HepG2 (cell line): ENCODE data around the gene NEURL3. TPM values are rescaled to one million over a fixed set of nuclear protein-coding genes. Genes with fewer than 3 reads are reported as not detected.
A peak's percentile ranks its signal among the peaks of the same experiment; 100 is the strongest.

Source experiments
- CREB1 ChIP-seq, 2 experiments: fragments of 450-650 bp in 1 of 2; IDR thresholded peaks; 2 replicates each; pipeline ENCODE4 v1.6.1; 2016 to 2017; ENCODE audit warnings: control low read depth in 1 of 2, mild to moderate bottlenecking in 1 of 2, missing compliant biosample characterization in 1 of 2, missing genetic modification characterization in 1 of 2
- ETV5 ChIP-seq: IDR thresholded peaks from 2 replicates; pipeline ENCODE4 v1.6.1; 2018; ENCODE audit warnings: missing biosample characterization, missing genetic modification reagents, inconsistent platforms, borderline replicate concordance
- FOXA3 ChIP-seq: IDR thresholded peaks from 2 replicates; pipeline ENCODE4 v1.6.1; 2016; ENCODE audit warnings: missing genetic modification reagents, missing compliant biosample characterization
- KDM3A ChIP-seq: IDR thresholded peaks from 2 replicates; pipeline ENCODE4 v1.6.1; 2018; ENCODE audit warnings: low read depth, missing compliant biosample characterization
- KDM5B ChIP-seq: sonication (generic); formaldehyde crosslinking; IDR thresholded peaks from 2 replicates; pipeline ENCODE4 v1.4.0; 2020; ENCODE audit warnings: missing genetic modification reagents, mild to moderate bottlenecking, borderline replicate concordance
- MXD4 ChIP-seq: IDR thresholded peaks from 2 replicates; pipeline ENCODE4 v1.6.1; 2016; ENCODE audit warnings: mild to moderate bottlenecking, missing biosample characterization, missing genetic modification reagents
- NPAS2 ChIP-seq: sonication (generic); formaldehyde crosslinking; IDR thresholded peaks from 2 replicates; pipeline ENCODE4 v1.8.0; 2022; ENCODE audit warnings: mild to moderate bottlenecking, missing genetic modification reagents, borderline replicate concordance
- PAX8 ChIP-seq: sonication (generic); formaldehyde crosslinking; IDR thresholded peaks from 2 replicates; pipeline ENCODE4 v1.8.0; 2022; ENCODE audit warnings: mild to moderate bottlenecking, missing genetic modification reagents, borderline replicate concordance
- PHF21A ChIP-seq: sonication (generic); formaldehyde crosslinking; IDR thresholded peaks from 2 replicates; pipeline ENCODE4 v1.5.0; 2020; ENCODE audit warnings: mild to moderate bottlenecking, missing genetic modification reagents
- ZNF121 ChIP-seq: sonication (generic); formaldehyde crosslinking; IDR thresholded peaks from 2 replicates; pipeline ENCODE4 v1.5.0; 2020; ENCODE audit warnings: mild to moderate bottlenecking, missing genetic modification reagents
- ZNF746 ChIP-seq: sonication (generic); formaldehyde crosslinking; IDR thresholded peaks from 2 replicates; pipeline ENCODE4 v1.8.0; 2022; ENCODE audit warnings: mild to moderate bottlenecking, missing genetic modification reagents
- ZNF773 ChIP-seq: sonication (generic); formaldehyde crosslinking; IDR thresholded peaks from 2 replicates; pipeline ENCODE4 v1.4.0; 2020; ENCODE audit warnings: missing genetic modification reagents, borderline replicate concordance
- ZSCAN9 ChIP-seq: IDR thresholded peaks from 2 replicates; pipeline ENCODE4 v1.6.1; 2016; ENCODE audit warnings: borderline replicate concordance
- polyA plus RNA-seq, 8 experiments: library from polyadenylated mRNA; depleted of rRNA in 3 of 8; stranded (reverse) in 7 of 8; unstranded in 1 of 8; fragments of >200 nt; fragmentation: Illumina TruSeq in 4 of 8; extraction: Trizol in 4 of 8; gene quantifications; 2 replicates each; pipeline versions ENCODE4 v1.2.1 to v1.2.3, GENCODE V29; 2011 to 2016; ENCODE audit warnings: low read depth in 4 of 8, missing spikeins in 1 of 8, mixed read lengths in 1 of 8; ENCODE audit not compliant: insufficient read depth in 1 of 8
- total RNA-seq, 5 experiments: library from RNA; depleted of rRNA; stranded (reverse); fragments of >200 nt; fragmentation: Illumina TruSeq; extraction: Trizol; gene quantifications; 2 replicates each; pipeline ENCODE4 v1.2.3, GENCODE V29; 2016; ENCODE audit warnings: low read depth in 1 of 5
- TF ChIP-seq, protein P1 (sequence below): sonication (generic); formaldehyde crosslinking; IDR thresholded peaks from 2 replicates; pipeline ENCODE4 v1.9.0; 2022; ENCODE audit warnings: low read depth, missing genetic modification reagents
- TF ChIP-seq, protein P2 (sequence below): sonication (generic); formaldehyde crosslinking; IDR thresholded peaks from 2 replicates; pipeline ENCODE4 v1.4.0; 2020; ENCODE audit warnings: missing genetic modification reagents, low read depth, mild to moderate bottlenecking, borderline replicate concordance
- TF ChIP-seq, protein P3 (sequence below): sonication (generic); formaldehyde crosslinking; conservative IDR thresholded peaks from 2 replicates; pipeline ENCODE4 v1.8.0; 2022; ENCODE audit warnings: low read depth, missing genetic modification reagents
- TF ChIP-seq, protein P4 (sequence below): sonication (generic); formaldehyde crosslinking; IDR thresholded peaks from 2 replicates; pipeline ENCODE4 v1.5.0; 2020; ENCODE audit warnings: missing genetic modification reagents
- TF ChIP-seq, protein P5 (sequence below): sonication (generic); formaldehyde crosslinking; IDR thresholded peaks from 2 replicates; pipeline ENCODE4 v1.8.0; 2022; ENCODE audit warnings: missing genetic modification reagents, mild to moderate bottlenecking, inconsistent platforms, borderline replicate concordance
- TF ChIP-seq, protein P6 (sequence below): sonication (generic); formaldehyde crosslinking; IDR thresholded peaks from 2 replicates; pipeline ENCODE4 v1.4.0; 2020; ENCODE audit warnings: mild to moderate bottlenecking, missing genetic modification reagents
- TF ChIP-seq, protein P7 (sequence below): sonication (generic); formaldehyde crosslinking; IDR thresholded peaks from 2 replicates; pipeline ENCODE4 v1.5.1; 2020; ENCODE audit warnings: mild to moderate bottlenecking, moderate library complexity, missing genetic modification reagents

Gene NEURL3
- total and polyA plus RNA-seq, 2 of the 13 experiments (the other 11 are each of a cell fraction or from before 2014, with no cell fraction given), result 0.16 to 1.2 TPM

DNA sequence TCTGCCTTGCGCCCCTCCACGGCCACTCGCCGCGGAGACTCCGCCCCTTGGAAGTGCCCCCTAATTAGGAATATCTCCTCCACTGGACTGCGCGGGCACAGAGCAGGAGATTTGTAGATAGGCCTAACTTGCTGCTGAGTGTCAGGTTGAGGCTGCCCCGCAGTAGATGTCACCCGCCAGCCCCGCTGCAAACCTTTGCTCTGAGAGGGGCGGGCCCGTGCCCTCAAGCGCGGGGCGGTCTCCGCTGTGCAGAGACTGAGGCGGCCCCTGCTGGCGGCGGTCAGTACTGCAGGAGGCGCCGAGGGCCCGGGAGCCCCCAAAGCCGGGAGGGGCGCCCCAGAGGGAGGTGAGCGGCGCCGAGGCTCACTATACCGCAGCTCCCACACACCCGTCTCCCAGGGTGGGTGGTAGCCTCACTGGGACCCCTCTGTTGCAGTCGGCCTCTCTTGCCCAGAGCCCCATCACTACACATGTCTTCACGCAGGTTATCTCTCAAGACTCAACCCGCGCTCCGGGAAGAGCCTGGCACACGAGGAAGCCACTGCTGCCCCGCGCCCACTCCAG is 2.9 kb upstream of the NEURL3 start (continued):
- TF ChIP-seq, protein P1, sequence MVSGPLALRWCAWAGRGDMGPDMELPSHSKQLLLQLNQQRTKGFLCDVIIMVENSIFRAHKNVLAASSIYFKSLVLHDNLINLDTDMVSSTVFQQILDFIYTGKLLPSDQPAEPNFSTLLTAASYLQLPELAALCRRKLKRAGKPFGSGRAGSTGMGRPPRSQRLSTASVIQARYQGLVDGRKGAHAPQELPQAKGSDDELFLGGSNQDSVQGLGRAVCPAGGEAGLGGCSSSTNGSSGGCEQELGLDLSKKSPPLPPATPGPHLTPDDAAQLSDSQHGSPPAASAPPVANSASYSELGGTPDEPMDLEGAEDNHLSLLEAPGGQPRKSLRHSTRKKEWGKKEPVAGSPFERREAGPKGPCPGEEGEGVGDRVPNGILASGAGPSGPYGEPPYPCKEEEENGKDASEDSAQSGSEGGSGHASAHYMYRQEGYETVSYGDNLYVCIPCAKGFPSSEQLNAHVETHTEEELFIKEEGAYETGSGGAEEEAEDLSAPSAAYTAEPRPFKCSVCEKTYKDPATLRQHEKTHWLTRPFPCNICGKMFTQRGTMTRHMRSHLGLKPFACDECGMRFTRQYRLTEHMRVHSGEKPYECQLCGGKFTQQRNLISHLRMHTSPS (CRISPR knock-in tag), result peak; percentile 46; the same call in 1 of the 2 replicates
- TF ChIP-seq, protein P2, sequence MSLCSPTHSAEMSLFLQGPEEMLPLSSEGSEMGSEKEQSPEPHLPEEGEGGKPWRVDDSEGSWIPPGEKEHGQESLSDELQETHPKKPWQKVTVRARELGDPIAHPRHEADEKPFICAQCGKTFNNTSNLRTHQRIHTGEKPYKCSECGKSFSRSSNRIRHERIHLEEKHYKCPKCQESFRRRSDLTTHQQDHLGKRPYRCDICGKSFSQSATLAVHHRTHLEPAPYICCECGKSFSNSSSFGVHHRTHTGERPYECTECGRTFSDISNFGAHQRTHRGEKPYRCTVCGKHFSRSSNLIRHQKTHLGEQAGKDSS (CRISPR knock-in tag), result peak; percentile 49; the same call in 1 of the 2 replicates
- no peak for TF ChIP-seq ZSCAN9 (CRISPR knock-in tag)
- peak; percentile 85 for TF ChIP-seq ZNF121 (CRISPR knock-in tag)
- TF ChIP-seq PHF21A (CRISPR knock-in tag), result no peak
- no peak for TF ChIP-seq ZNF746 (CRISPR knock-in tag)
- no peak for TF ChIP-seq NPAS2
- TF ChIP-seq KDM5B (CRISPR knock-in tag), result peak; percentile 9; the same call in 1 of the 2 replicates
- peak; percentile 64; the same call in 1 of the 2 replicates for TF ChIP-seq KDM3A (CRISPR knock-in tag)
- TF ChIP-seq CREB1 (IDR thresholded peaks at IDR 0.05), result no peak
- TF ChIP-seq CREB1 (CRISPR knock-in tag; IDR thresholded peaks at IDR 0.05), result no peak
- TF ChIP-seq, protein P3, sequence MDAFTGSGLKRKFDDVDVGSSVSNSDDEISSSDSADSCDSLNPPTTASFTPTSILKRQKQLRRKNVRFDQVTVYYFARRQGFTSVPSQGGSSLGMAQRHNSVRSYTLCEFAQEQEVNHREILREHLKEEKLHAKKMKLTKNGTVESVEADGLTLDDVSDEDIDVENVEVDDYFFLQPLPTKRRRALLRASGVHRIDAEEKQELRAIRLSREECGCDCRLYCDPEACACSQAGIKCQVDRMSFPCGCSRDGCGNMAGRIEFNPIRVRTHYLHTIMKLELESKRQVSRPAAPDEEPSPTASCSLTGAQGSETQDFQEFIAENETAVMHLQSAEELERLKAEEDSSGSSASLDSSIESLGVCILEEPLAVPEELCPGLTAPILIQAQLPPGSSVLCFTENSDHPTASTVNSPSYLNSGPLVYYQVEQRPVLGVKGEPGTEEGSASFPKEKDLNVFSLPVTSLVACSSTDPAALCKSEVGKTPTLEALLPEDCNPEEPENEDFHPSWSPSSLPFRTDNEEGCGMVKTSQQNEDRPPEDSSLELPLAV (CRISPR knock-in tag), result no peak
- TF ChIP-seq, protein P4, sequence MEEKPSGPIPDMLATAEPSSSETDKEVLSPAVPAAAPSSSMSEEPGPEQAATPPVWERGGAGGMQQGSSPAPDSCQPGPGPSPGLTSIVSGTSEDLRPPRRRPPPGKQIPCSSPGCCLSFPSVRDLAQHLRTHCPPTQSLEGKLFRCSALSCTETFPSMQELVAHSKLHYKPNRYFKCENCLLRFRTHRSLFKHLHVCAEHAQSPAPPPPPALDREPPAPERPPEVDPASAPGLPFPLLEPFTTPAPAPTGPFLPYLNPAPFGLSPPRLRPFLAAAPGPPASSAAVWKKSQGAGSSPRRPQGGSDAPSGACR (CRISPR knock-in tag), result peak; percentile 68; the same call in 1 of the 2 replicates
- no peak for TF ChIP-seq ZNF773
- TF ChIP-seq, protein P5, sequence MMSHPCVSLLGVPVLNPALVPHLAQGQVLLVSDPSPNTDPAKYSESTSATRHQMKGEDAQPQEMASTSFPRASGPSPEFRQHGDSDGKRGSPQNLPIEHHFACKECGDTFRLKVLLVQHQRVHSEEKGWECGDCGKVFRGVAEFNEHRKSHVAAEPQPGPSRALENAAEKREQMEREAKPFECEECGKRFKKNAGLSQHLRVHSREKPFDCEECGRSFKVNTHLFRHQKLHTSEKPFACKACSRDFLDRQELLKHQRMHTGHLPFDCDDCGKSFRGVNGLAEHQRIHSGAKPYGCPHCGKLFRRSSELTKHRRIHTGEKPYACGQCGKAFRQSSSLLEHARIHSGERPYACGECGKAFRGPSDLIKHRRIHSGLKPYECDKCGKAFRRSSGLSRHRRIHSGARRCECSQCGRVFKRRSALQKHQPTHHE (CRISPR knock-in tag), result no peak
- TF ChIP-seq FOXA3 (CRISPR knock-in tag), result 0 out of 2 replicates have a peak, but pooled peaks have one; percentile 6
- TF ChIP-seq ETV5 (CRISPR knock-in tag), result peak; percentile 21; the same call in 1 of the 2 replicates
- TF ChIP-seq PAX8 (CRISPR knock-in tag), result no peak
- TF ChIP-seq MXD4 (CRISPR knock-in tag), result no peak
- TF ChIP-seq, protein P6, sequence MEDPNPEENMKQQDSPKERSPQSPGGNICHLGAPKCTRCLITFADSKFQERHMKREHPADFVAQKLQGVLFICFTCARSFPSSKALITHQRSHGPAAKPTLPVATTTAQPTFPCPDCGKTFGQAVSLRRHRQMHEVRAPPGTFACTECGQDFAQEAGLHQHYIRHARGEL (CRISPR knock-in tag), result no peak
- TF ChIP-seq, protein P7, sequence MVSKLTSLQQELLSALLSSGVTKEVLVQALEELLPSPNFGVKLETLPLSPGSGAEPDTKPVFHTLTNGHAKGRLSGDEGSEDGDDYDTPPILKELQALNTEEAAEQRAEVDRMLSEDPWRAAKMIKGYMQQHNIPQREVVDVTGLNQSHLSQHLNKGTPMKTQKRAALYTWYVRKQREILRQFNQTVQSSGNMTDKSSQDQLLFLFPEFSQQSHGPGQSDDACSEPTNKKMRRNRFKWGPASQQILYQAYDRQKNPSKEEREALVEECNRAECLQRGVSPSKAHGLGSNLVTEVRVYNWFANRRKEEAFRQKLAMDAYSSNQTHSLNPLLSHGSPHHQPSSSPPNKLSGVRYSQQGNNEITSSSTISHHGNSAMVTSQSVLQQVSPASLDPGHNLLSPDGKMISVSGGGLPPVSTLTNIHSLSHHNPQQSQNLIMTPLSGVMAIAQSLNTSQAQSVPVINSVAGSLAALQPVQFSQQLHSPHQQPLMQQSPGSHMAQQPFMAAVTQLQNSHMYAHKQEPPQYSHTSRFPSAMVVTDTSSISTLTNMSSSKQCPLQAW (CRISPR knock-in tag), result peak; percentile 79
